Activated naive CD4-positive, alpha-beta T cell (primary cell): ENCODE results near the gene PDE4D.
"Not testable (repeated sequence)": the region's sequence is repeated elsewhere in the genome, so short reads cannot be mapped to it uniquely, and the experiment has no call there.

ENCODE experiments used
- DNase-seq, 4 experiments: peaks; one replicate each; lab custom pipeline; 2025; lab: John Stamatoyannopoulos, UW

The PDE4D gene

GRCh38 chr5:59799668-59800346, 93.7 kb downstream of the PDE4D start:
- no peak for DNase-seq

- no peak for DNase-seq
These were observed 94.5 kb downstream of the PDE4D start for GRCh38 chr5:59798862-59799667.

- DNase-seq: no peak
These were observed 98.4 kb downstream of the PDE4D start for GRCh38 chr5:59795141-59795540.

- DNase-seq: no peak
These were observed 100.4 kb downstream of the PDE4D start for GRCh38 chr5:59792983-59793585.

- DNase-seq: no peak
These were observed 101.9 kb downstream of the PDE4D start for GRCh38 chr5:59791617-59792016.

GRCh38 chr5:59790776-59791475, 102.6 kb downstream of the PDE4D start:
- DNase-seq: no peak

- DNase-seq: no peak
These were observed 103.2 kb downstream of the PDE4D start for GRCh38 chr5:59790376-59790775.

- no peak for DNase-seq
These were observed 103.6 kb downstream of the PDE4D start for GRCh38 chr5:59789894-59790293.

GRCh38 chr5:59789197-59789596, 104.3 kb downstream of the PDE4D start:
- DNase-seq: no peak

GRCh38 chr5:59786334-59786805, 107.2 kb downstream of the PDE4D start:
- DNase-seq: no peak

GRCh38 chr5:59785676-59786333, 107.7 kb downstream of the PDE4D start:
- no peak for DNase-seq

GRCh38 chr5:59784708-59785107, 108.8 kb downstream of the PDE4D start:
- DNase-seq: not testable (repeated sequence)

GRCh38 chr5:59783264-59783663, 110.3 kb downstream of the PDE4D start:
- no peak for DNase-seq

- no peak for DNase-seq
These were observed 110.7 kb downstream of the PDE4D start for GRCh38 chr5:59782856-59783255.

GRCh38 chr5:59779453-59779852, 114.1 kb downstream of the PDE4D start:
- DNase-seq: no peak

- no peak for DNase-seq
These were observed 116.5 kb downstream of the PDE4D start for GRCh38 chr5:59777028-59777427.

GRCh38 chr5:59773294-59773693, 120.2 kb downstream of the PDE4D start:
- no peak for DNase-seq

- DNase-seq: no peak
These were observed 120.8 kb downstream of the PDE4D start for GRCh38 chr5:59772757-59773156.

- no peak for DNase-seq
These were observed 121.3 kb downstream of the PDE4D start for GRCh38 chr5:59772206-59772605.

- no peak for DNase-seq
These were observed 122.6 kb downstream of the PDE4D start for GRCh38 chr5:59770953-59771352.

- DNase-seq: no peak
These were observed 123.7 kb downstream of the PDE4D start for GRCh38 chr5:59769832-59770231.

GRCh38 chr5:59769041-59769360, 124.5 kb downstream of the PDE4D start:
- DNase-seq: no peak
